Panc1 (cell line): Measurements from ENCODE around the gene SLC22A17. TPM values are rescaled to one million over a fixed set of nuclear protein-coding genes. Genes with fewer than 3 reads are reported as not detected.

Source experiments
- ATAC-seq: fragments of 200-7000 bp; cut with Tn5 transposase; 2 replicates; pipeline ENCODE4 v1.9.1; 2020; ENCODE audit warnings: mild to moderate bottlenecking, moderate library complexity
- BruUV-seq: library from RNA; stranded (reverse); fragments of 400-500 nt; replicated peaks from 2 replicates; lab custom pipeline; 2021; lab: Mats Ljungman, UMichigan
- CTCF ChIA-PET: fragments of 300-600 bp; sonication (Branson Sonifier 250); formaldehyde crosslinking; loops from one replicate; lab custom pipeline; 2022; ENCODE audit warnings: antibody characterized with exemption; lab: Charles Lee
- POLR2A ChIA-PET: fragments of 300-600 bp; sonication (Branson Sonifier 250); formaldehyde crosslinking; loops from one replicate; lab custom pipeline; 2022; ENCODE audit warnings: antibody characterized with exemption; lab: Charles Lee
- DNase-seq: peaks from one replicate; pipeline ENCODE4 v3.0.0-alpha.2; 2010; ENCODE audit warnings: low read depth, low spot score
- H3K27ac ChIP-seq: 2 replicates; pipeline ENCODE4 v1.5.1; 2011; ENCODE audit warnings: mild to moderate bottlenecking, low read length, inconsistent platforms
- H3K27me3 ChIP-seq: fragments of 200-500 bp; sonication (Bioruptor generic); 2 replicates; pipeline ENCODE4 v1.6.0; 2014; ENCODE audit warnings: low read length, inconsistent platforms; ENCODE audit not compliant: control insufficient read depth, insufficient read depth
- H3K36me3 ChIP-seq: fragments of 200-500 bp; sonication (Bioruptor generic); 2 replicates; pipeline ENCODE4 v1.5.1; 2014; ENCODE audit warnings: inconsistent platforms, mild to moderate bottlenecking, low read length, moderate library complexity; ENCODE audit not compliant: control insufficient read depth, insufficient read depth
- H3K4me1 ChIP-seq: 2 replicates; pipeline ENCODE4 v1.5.1; 2011; ENCODE audit warnings: inconsistent platforms, mild to moderate bottlenecking, low read length, moderate library complexity; ENCODE audit not compliant: control insufficient read depth, insufficient read depth
- H3K4me3 ChIP-seq, 2 experiments: 2 replicates each; pipeline ENCODE4 v1.5.1; 2011 to 2012; ENCODE audit warnings: low read depth in 2 of 2, low read length in 2 of 2, mild to moderate bottlenecking in 2 of 2, inconsistent platforms in 1 of 2, moderate library complexity in 1 of 2
- H3K9me3 ChIP-seq: fragments of 200-500 bp; sonication (Bioruptor generic); 2 replicates; pipeline ENCODE4 v1.5.1; 2014; ENCODE audit warnings: low read depth, mild to moderate bottlenecking, inconsistent platforms, low read length, moderate library complexity; ENCODE audit not compliant: control insufficient read depth, insufficient read depth
- POLR2AphosphoS5 ChIP-seq: IDR thresholded peaks from 2 replicates; pipeline ENCODE4 v1.6.1; 2012; ENCODE audit warnings: mild to moderate bottlenecking, low read depth, low read length, moderate library complexity
- SIN3A ChIP-seq: IDR thresholded peaks from 2 replicates; pipeline ENCODE4 v1.6.1; 2012; ENCODE audit warnings: low read depth, mild to moderate bottlenecking, low read length, moderate library complexity, borderline replicate concordance; ENCODE audit not compliant: insufficient read depth
- TCF7L2 ChIP-seq: IDR thresholded peaks from 2 replicates; pipeline ENCODE4 v1.6.1; 2011; ENCODE audit warnings: mild to moderate bottlenecking, low read depth, low read length, inconsistent platforms
- in situ Hi-C: cut with HindIII; loops from 2 replicates; pipeline ENCODE4 v1.10.0; 2016; ENCODE audit warnings: low sequenced_read_pairs, low pct_unique_long_range_greater_than_20kb
- intact Hi-C: fragments of 100-400 bp; cut with micrococcal nuclease; formaldehyde crosslinking; loops from one replicate; pipeline ENCODE4 v1.10.0; 2022; ENCODE audit not compliant: unreplicated experiment
- total RNA-seq: library from RNA; stranded (reverse); gene quantifications from one replicate; pipeline ENCODE4 v1.2.1, GENCODE V29; 2021; ENCODE audit not compliant: unreplicated experiment
- TF ChIP-seq, protein P1 (sequence below): fragments of 450-650 bp; IDR thresholded peaks from 2 replicates; pipeline ENCODE4 v1.5.1; 2017; ENCODE audit warnings: mild to moderate bottlenecking
- TF ChIP-seq, protein P2 (sequence below), 2 experiments: IDR thresholded peaks; 2 replicates each; pipeline ENCODE4 v1.6.1; 2011 to 2012; ENCODE audit warnings: low read depth in 2 of 2, control low read depth in 1 of 2, low read length in 1 of 2, mild to moderate bottlenecking in 1 of 2, moderate library complexity in 1 of 2; ENCODE audit not compliant: insufficient read depth in 1 of 2

SLC22A17 gene
- total RNA-seq, 1 experiment from 2014 or later, result 3.2 TPM

DNA sequence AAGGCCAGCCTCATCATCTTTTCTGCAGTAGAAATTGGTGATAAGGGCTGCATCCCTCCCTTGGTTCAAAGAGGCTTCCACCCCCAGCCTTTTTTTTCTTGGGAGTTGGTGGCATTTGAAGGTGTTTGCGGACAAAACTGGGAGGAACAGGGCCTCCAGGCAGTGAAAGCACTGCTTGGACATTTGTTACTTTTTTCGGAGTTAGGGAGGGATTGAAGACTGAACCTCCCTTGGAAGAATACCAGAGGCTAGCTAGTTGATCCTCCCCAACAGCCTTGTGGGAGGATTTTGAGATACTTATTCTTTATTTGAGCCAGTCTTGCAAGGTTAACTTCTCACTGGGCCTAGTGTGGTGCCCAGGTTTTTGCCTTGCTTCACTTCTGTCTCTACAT, 28.2 kb downstream of the SLC22A17 start:
- H3K27ac ChIP-seq, result no peak overlapping the region
- no TSS peak for BruUV-seq
- in situ Hi-C loops (no loop called here), intact Hi-C loops (loop anchor here (10.0 kb wide), 2 partner anchors 120 to 230 kb away; partner anchors contain the start of genes THTPA and ZFHX2)
- POLR2A ChIA-PET, result no interaction called here
- no peak overlapping the region for H3K4me3 ChIP-seq
- no peak for DNase-seq
- CTCF ChIA-PET, result interaction anchor here (0.6 kb wide), 1 partner anchor 53 kb away, joined by 5 read pairs; no protein-coding TSS in a partner anchor
- TF ChIP-seq, protein P1, sequence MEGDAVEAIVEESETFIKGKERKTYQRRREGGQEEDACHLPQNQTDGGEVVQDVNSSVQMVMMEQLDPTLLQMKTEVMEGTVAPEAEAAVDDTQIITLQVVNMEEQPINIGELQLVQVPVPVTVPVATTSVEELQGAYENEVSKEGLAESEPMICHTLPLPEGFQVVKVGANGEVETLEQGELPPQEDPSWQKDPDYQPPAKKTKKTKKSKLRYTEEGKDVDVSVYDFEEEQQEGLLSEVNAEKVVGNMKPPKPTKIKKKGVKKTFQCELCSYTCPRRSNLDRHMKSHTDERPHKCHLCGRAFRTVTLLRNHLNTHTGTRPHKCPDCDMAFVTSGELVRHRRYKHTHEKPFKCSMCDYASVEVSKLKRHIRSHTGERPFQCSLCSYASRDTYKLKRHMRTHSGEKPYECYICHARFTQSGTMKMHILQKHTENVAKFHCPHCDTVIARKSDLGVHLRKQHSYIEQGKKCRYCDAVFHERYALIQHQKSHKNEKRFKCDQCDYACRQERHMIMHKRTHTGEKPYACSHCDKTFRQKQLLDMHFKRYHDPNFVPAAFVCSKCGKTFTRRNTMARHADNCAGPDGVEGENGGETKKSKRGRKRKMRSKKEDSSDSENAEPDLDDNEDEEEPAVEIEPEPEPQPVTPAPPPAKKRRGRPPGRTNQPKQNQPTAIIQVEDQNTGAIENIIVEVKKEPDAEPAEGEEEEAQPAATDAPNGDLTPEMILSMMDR, result no peak
- TF ChIP-seq SIN3A (no peak), POLR2AphosphoS5 (no peak), TCF7L2 (no peak)
- TF ChIP-seq, protein P2, sequence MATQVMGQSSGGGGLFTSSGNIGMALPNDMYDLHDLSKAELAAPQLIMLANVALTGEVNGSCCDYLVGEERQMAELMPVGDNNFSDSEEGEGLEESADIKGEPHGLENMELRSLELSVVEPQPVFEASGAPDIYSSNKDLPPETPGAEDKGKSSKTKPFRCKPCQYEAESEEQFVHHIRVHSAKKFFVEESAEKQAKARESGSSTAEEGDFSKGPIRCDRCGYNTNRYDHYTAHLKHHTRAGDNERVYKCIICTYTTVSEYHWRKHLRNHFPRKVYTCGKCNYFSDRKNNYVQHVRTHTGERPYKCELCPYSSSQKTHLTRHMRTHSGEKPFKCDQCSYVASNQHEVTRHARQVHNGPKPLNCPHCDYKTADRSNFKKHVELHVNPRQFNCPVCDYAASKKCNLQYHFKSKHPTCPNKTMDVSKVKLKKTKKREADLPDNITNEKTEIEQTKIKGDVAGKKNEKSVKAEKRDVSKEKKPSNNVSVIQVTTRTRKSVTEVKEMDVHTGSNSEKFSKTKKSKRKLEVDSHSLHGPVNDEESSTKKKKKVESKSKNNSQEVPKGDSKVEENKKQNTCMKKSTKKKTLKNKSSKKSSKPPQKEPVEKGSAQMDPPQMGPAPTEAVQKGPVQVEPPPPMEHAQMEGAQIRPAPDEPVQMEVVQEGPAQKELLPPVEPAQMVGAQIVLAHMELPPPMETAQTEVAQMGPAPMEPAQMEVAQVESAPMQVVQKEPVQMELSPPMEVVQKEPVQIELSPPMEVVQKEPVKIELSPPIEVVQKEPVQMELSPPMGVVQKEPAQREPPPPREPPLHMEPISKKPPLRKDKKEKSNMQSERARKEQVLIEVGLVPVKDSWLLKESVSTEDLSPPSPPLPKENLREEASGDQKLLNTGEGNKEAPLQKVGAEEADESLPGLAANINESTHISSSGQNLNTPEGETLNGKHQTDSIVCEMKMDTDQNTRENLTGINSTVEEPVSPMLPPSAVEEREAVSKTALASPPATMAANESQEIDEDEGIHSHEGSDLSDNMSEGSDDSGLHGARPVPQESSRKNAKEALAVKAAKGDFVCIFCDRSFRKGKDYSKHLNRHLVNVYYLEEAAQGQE (IDR thresholded peaks at IDR 0.05; ENCODE audit: insufficient read depth in 1 of 2, low read depth in 2 of 2, low read length in 1 of 2), result no peak
- no peaks in the 10 kb centered on the region for H3K9me3 ChIP-seq
- H3K27me3 ChIP-seq, result no peaks in the 10 kb centered on the region
- peaks cover 21% of the 10 kb centered on the region for H3K36me3 ChIP-seq
- ATAC-seq, result no peak
- H3K4me1 ChIP-seq, result peaks cover 7% of the 10 kb centered on the region

DNA sequence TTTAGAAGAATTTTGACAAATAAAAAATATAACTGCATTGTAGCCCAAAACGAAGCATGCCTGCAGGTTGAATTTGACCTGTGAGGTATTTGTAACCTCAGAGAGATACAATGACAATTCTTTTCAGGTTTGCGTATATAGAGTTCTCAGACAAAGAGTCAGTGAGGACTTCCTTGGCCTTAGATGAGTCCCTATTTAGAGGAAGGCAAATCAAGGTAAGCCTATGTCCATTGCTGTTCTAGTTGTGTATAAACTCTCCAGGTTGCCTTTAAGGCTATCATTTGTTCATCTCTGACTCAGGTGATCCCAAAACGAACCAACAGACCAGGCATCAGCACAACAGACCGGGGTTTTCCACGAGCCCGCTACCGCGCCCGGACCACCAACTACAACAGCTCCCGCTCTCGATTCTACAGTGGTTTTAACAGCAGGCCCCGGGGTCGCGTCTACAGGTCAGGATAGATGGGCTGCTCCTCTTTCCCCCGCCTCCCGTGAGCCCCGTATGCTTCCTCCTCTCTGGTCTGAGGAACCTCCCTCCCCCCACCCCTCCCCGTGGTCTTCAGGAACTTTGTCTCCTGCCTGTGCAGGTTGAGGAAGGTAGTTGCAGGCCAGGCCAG, 28.7 kb downstream of the SLC22A17 start:
- peaks cover 21% of the 10 kb centered on the region for H3K36me3 ChIP-seq
- no peaks in the 10 kb centered on the region for H3K27me3 ChIP-seq
- DNase-seq (no peak), ATAC-seq (no peak)
- H3K27ac ChIP-seq, result no peak overlapping the region
- POLR2A ChIA-PET, result no interaction called here
- no peaks in the 10 kb centered on the region for H3K9me3 ChIP-seq
- BruUV-seq, result no TSS peak
- CTCF ChIA-PET, result no interaction called here
- intact Hi-C loops, result loop anchor here (10.0 kb wide), 2 partner anchors 121 to 231 kb away; partner anchors contain the start of genes THTPA and ZFHX2
- no peak overlapping the region for H3K4me3 ChIP-seq
- in situ Hi-C loops, result no loop called here
- peaks cover 7% of the 10 kb centered on the region for H3K4me1 ChIP-seq
- TF ChIP-seq, protein P2 (IDR thresholded peaks at IDR 0.05; ENCODE audit: insufficient read depth in 1 of 2, low read depth in 2 of 2, low read length in 1 of 2), result no peak
